ENCODE data around the gene PDGFRB. TPM values are rescaled to one million over a fixed set of nuclear protein-coding genes. Genes with fewer than 3 reads are reported as not detected.
A peak's percentile ranks its signal among the peaks of the same experiment; 100 is the strongest.

Gene PDGFRB
- total RNA-seq, 1 donor: 531 TPM

GRCh38 chr5:150117945-150118560 lies 37.6 kb downstream of the PDGFRB start:
- Histone ChIP-seq H3K4me1 (ENCODE audit: insufficient read depth, low read length) (peaks cover 9% of the 10 kb centered on the region), H3K4me3 (ENCODE audit: insufficient read depth, low read length) (no peak overlapping the region), H3K27me3 (ENCODE audit: insufficient read depth, low read length) (no peaks in the 10 kb centered on the region), H3K36me3 (ENCODE audit: insufficient read depth, low read length) (peaks cover 95% of the 10 kb centered on the region), H3K4me2 (ENCODE audit: insufficient read depth, low read length) (no peak overlapping the region), H3K79me2 (ENCODE audit: insufficient read depth, low read length) (no peaks in the 10 kb centered on the region), H4K20me1 (ENCODE audit: insufficient read depth, low read length) (no peaks in the 10 kb centered on the region), H3K9me3 (ENCODE audit: low read depth, low read length) (no peaks in the 10 kb centered on the region), H3K27ac (ENCODE audit: low read depth, low read length) (no peak overlapping the region), H2AFZ (ENCODE audit: low read length) (no peak overlapping the region)
- peak; percentile 58 for DNase-seq (ENCODE audit: insufficient read length, low spot score, missing footprints)
- TF ChIP-seq CTCF (IDR thresholded peaks at IDR 0.05; ENCODE audit: extremely low read depth, low read depth, low read length): no peak

- H3K4me2 ChIP-seq (ENCODE audit: insufficient read depth, low read length): no peak overlapping the region
- TF ChIP-seq CTCF (IDR thresholded peaks at IDR 0.05; ENCODE audit: extremely low read depth, low read depth, low read length): no peak
- H3K4me3 ChIP-seq (ENCODE audit: insufficient read depth, low read length): no peak overlapping the region
- no peaks in the 10 kb centered on the region for H3K27me3 ChIP-seq (ENCODE audit: insufficient read depth, low read length)
- H3K4me1 ChIP-seq (ENCODE audit: insufficient read depth, low read length): peaks cover 21% of the 10 kb centered on the region
- no peak overlapping the region for H3K27ac ChIP-seq (ENCODE audit: low read depth, low read length)
- no peaks in the 10 kb centered on the region for H4K20me1 ChIP-seq (ENCODE audit: insufficient read depth, low read length)
- H3K9me3 ChIP-seq (ENCODE audit: low read depth, low read length): no peaks in the 10 kb centered on the region
- no peaks in the 10 kb centered on the region for H3K79me2 ChIP-seq (ENCODE audit: insufficient read depth, low read length)
- DNase-seq (ENCODE audit: insufficient read length, low spot score, missing footprints): peak; percentile 94
- peaks cover 83% of the 10 kb centered on the region for H3K36me3 ChIP-seq (ENCODE audit: insufficient read depth, low read length)
- no peak overlapping the region for H2AFZ ChIP-seq (ENCODE audit: low read length)
These were observed 38.8 kb downstream of the PDGFRB start for GRCh38 chr5:150116667-150117400.

- peaks cover 64% of the 10 kb centered on the region for H3K36me3 ChIP-seq (ENCODE audit: insufficient read depth, low read length)
- peak; percentile 69 for DNase-seq (ENCODE audit: insufficient read length, low spot score, missing footprints)
These were observed 40.8 kb downstream of the PDGFRB start for GRCh38 chr5:150114773-150115408.

More at GRCh38 chr5:150114773-150115408, 40.8 kb downstream of the PDGFRB start:
- H3K27ac ChIP-seq (ENCODE audit: low read depth, low read length): no peak overlapping the region
- H3K79me2 ChIP-seq (ENCODE audit: insufficient read depth, low read length): no peaks in the 10 kb centered on the region
- H4K20me1 ChIP-seq (ENCODE audit: insufficient read depth, low read length): no peaks in the 10 kb centered on the region
- no peak overlapping the region for H3K4me3 ChIP-seq (ENCODE audit: insufficient read depth, low read length)
- peaks cover 21% of the 10 kb centered on the region for H3K4me1 ChIP-seq (ENCODE audit: insufficient read depth, low read length)
- H3K4me2 ChIP-seq (ENCODE audit: insufficient read depth, low read length): no peak overlapping the region
- no peak overlapping the region for H2AFZ ChIP-seq (ENCODE audit: low read length)
- no peaks in the 10 kb centered on the region for H3K27me3 ChIP-seq (ENCODE audit: insufficient read depth, low read length)
- TF ChIP-seq CTCF (IDR thresholded peaks at IDR 0.05; ENCODE audit: extremely low read depth, low read depth, low read length): no peak
- no peaks in the 10 kb centered on the region for H3K9me3 ChIP-seq (ENCODE audit: low read depth, low read length)
